GM12878 (cell line): ENCODE data around the gene ZNF782. TPM values are rescaled to one million over a fixed set of nuclear protein-coding genes. Genes with fewer than 3 reads are reported as not detected.

Source experiments
- BHLHE40 ChIP-seq, 2 experiments: fragments of 450-650 bp in 1 of 2; IDR thresholded peaks; 2 replicates each; pipeline ENCODE4 v1.6.1; 2011 to 2017; ENCODE audit warnings: low read depth in 2 of 2, borderline replicate concordance in 1 of 2, improper control_type of control experiment in 1 of 2, low read length in 1 of 2, mild to moderate bottlenecking in 1 of 2
- BRCA1 ChIP-seq: IDR thresholded peaks from 2 replicates; pipeline ENCODE4 v1.6.1; 2011; ENCODE audit warnings: low read depth, low read length, improper control_type of control experiment
- CEBPB ChIP-seq, 2 experiments: fragments of 150-350 bp in 1 of 2; IDR thresholded peaks; 2 replicates each; pipeline ENCODE4 v1.6.1; 2012 to 2014; ENCODE audit warnings: low read depth in 2 of 2, low read length in 2 of 2, borderline replicate concordance in 1 of 2, inconsistent platforms in 1 of 2
- CHD1 ChIP-seq: IDR thresholded peaks from 2 replicates; pipeline ENCODE4 v1.6.1; 2012; ENCODE audit warnings: low read depth, low read length, improper control_type of control experiment
- CREB1 ChIP-seq: IDR thresholded peaks from 2 replicates; pipeline ENCODE4 v1.6.1; 2012; ENCODE audit warnings: low read depth, mild to moderate bottlenecking, inconsistent platforms
- DPF2 ChIP-seq: fragments of 450-650 bp; IDR thresholded peaks from 2 replicates; pipeline ENCODE4 v1.6.1; 2017; ENCODE audit warnings: mild to moderate bottlenecking
- EP300 ChIP-seq, 2 experiments: fragments of 150-350 bp in 1 of 2; IDR thresholded peaks; 2 replicates each; pipeline ENCODE4 v1.6.1; 2011 to 2012; ENCODE audit warnings: low read depth in 2 of 2, low read length in 2 of 2, borderline replicate concordance in 1 of 2, improper control_type of control experiment in 1 of 2, inconsistent platforms in 1 of 2; ENCODE audit not compliant: control insufficient read depth in 1 of 2
- ESRRA ChIP-seq: IDR thresholded peaks from 2 replicates; pipeline ENCODE4 v1.6.1; 2012; ENCODE audit warnings: mild to moderate bottlenecking, low read length, improper control_type of control experiment
- EZH2 ChIP-seq: IDR thresholded peaks from 2 replicates; pipeline ENCODE4 v1.6.1; 2012; ENCODE audit warnings: low read depth, mild to moderate bottlenecking, control low read depth, inconsistent platforms, low read length, borderline replicate concordance; ENCODE audit not compliant: control insufficient read depth
- HDAC6 ChIP-seq: fragments of 200-600 bp; sonication (generic); IDR thresholded peaks from one replicate; pipeline ENCODE4 v1.8.0; 2017; ENCODE audit warnings: antibody characterized with exemption; ENCODE audit not compliant: unreplicated experiment
- IKZF1 ChIP-seq: fragments of 450-650 bp; conservative IDR thresholded peaks from 2 replicates; pipeline ENCODE4 v1.6.1; 2017; ENCODE audit warnings: antibody characterized with exemption, mild to moderate bottlenecking
- LARP7 ChIP-seq: fragments of 450-650 bp; IDR thresholded peaks from 2 replicates; pipeline ENCODE4 v1.6.1; 2017; ENCODE audit warnings: mild to moderate bottlenecking
- PML ChIP-seq: IDR thresholded peaks from 2 replicates; pipeline ENCODE4 v1.6.1; 2012; ENCODE audit warnings: low read length, inconsistent platforms
- POLR2AphosphoS2 ChIP-seq: IDR thresholded peaks from 2 replicates; pipeline ENCODE4 v1.6.1; 2011; ENCODE audit warnings: low read depth, mild to moderate bottlenecking, low read length, improper control_type of control experiment, moderate library complexity
- RB1 ChIP-seq: fragments of 450-650 bp; formaldehyde crosslinking; IDR thresholded peaks from 2 replicates; pipeline ENCODE4 v1.6.1; 2017; ENCODE audit warnings: mild to moderate bottlenecking, borderline replicate concordance
- SMARCA5 ChIP-seq: fragments of 450-650 bp; IDR thresholded peaks from 2 replicates; pipeline ENCODE4 v1.6.1; 2017; ENCODE audit warnings: mild to moderate bottlenecking
- SMC3 ChIP-seq: IDR thresholded peaks from 2 replicates; pipeline ENCODE4 v1.6.1; 2011; ENCODE audit warnings: low read length, improper control_type of control experiment, borderline replicate concordance
- STAT3 ChIP-seq: IDR thresholded peaks from 2 replicates; pipeline ENCODE4 v1.6.1; 2011; ENCODE audit warnings: low read depth, low read length, improper control_type of control experiment
- YBX1 ChIP-seq: fragments of 450-650 bp; IDR thresholded peaks from 2 replicates; pipeline ENCODE4 v1.6.1; 2016; ENCODE audit warnings: antibody characterized with exemption
- ZNF207 ChIP-seq: fragments of 450-650 bp; IDR thresholded peaks from 2 replicates; pipeline ENCODE4 v1.6.1; 2014; ENCODE audit warnings: antibody characterized with exemption, mild to moderate bottlenecking, borderline replicate concordance
- ZNF622 ChIP-seq: fragments of 450-650 bp; IDR thresholded peaks from 2 replicates; pipeline ENCODE4 v1.6.1; 2017; ENCODE audit warnings: mild to moderate bottlenecking, inconsistent platforms
- polyA plus RNA-seq, 11 experiments: library from polyadenylated mRNA; depleted of rRNA in 4 of 11; unstranded in 6 of 11; stranded (reverse) in 5 of 11; fragments of >200 nt; fragmentation: Nextera tagmentation in 4 of 11; fragmentation: Illumina TruSeq in 1 of 11; extraction: Ambion mirVana in 4 of 11; extraction: Trizol in 1 of 11; gene quantifications; 1 replicate in 1 of 11; 2 replicates in 10 of 11; pipeline versions ENCODE4 v1.2.1 to v1.2.3, GENCODE V29; 2011 to 2016; ENCODE audit warnings: inconsistent platforms in 2 of 11, missing spikeins in 2 of 11, low read depth in 1 of 11
- total RNA-seq, 4 experiments: library from RNA; depleted of rRNA in 3 of 4; stranded (reverse); fragments of >200 nt in 3 of 4; fragmentation: Illumina TruSeq in 1 of 4; extraction: Trizol in 1 of 4; gene quantifications; 2 replicates each; pipeline versions ENCODE4 v1.2.1 to v1.2.3, GENCODE V29; 2013 to 2021
- TF ChIP-seq, protein P1 (sequence below): IDR thresholded peaks from 2 replicates; pipeline ENCODE4 v1.6.1; 2011; ENCODE audit warnings: borderline replicate concordance, low read depth, mild to moderate bottlenecking, moderate library complexity, mixed read lengths, low read length; ENCODE audit not compliant: insufficient read depth; ENCODE audit errors: extremely low read length
- TF ChIP-seq, protein P2 (sequence below): fragments of 450-650 bp; IDR thresholded peaks from 2 replicates; pipeline ENCODE4 v1.6.1; 2016; ENCODE audit warnings: mild to moderate bottlenecking
- TF ChIP-seq, protein P3 (sequence below): IDR thresholded peaks from 2 replicates; pipeline ENCODE4 v1.6.1; 2011; ENCODE audit warnings: low read depth, mild to moderate bottlenecking, low read length, moderate library complexity, borderline replicate concordance; ENCODE audit errors: extremely low read depth
- TF ChIP-seq, protein P4 (sequence below): fragments of 450-650 bp; IDR thresholded peaks from 2 replicates; pipeline ENCODE4 v1.6.1; 2014; ENCODE audit warnings: mild to moderate bottlenecking
- TF ChIP-seq, protein P5 (sequence below): fragments of 450-650 bp; IDR thresholded peaks from 2 replicates; pipeline ENCODE4 v1.6.1; 2017; ENCODE audit warnings: mild to moderate bottlenecking, low read depth, inconsistent platforms; ENCODE audit not compliant: poor library complexity, severe bottlenecking

ZNF782 gene
- total and polyA plus RNA-seq, 10 of the 15 experiments (the other 5 are each of a cell fraction or from before 2014, with no cell fraction given) = 0.55 to 7.8 (median 4.5) TPM

DNA sequence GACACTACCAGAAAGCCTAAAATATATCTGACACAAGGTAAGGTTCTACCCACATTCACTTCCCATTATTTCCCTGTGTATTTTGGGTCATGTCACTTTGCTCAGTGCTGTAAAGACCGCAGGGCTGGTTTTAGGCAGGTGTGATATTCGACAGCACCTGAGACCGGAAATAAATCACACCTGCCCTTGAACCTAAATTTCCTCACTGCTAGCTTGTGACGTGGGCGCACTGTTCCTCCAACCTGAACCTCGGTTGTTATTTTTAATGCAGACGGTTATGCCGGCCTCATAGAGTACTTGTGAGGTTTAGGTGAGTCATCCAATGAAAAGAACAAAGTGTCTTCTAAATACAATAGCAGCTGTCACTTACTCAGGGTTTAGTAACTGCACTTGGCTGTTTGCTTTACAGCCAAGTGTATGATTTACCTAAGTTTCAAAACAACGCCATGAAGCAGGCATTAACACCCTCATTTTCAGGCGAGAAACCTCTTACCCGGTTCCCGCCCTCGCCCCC lies 20.7 kb upstream of the ZNF782 start (continued):
- TF ChIP-seq SMARCA5 (no peak), ESRRA (0 out of 2 replicates have a peak, but pooled peaks have one; percentile 46), CREB1 (peak; percentile 95), ZNF622 (no peak), ZNF207 (no peak), IKZF1 (peak; percentile 85), SMC3 (no peak; the same call in 1 of the 2 replicates), DPF2 (peak; percentile 73), BRCA1 (no peak), CHD1 (no peak), BHLHE40 (IDR thresholded peaks at IDR 0.05; ENCODE audit: borderline replicate concordance in 1 of 2, low read depth in 2 of 2, low read length in 1 of 2) (peak; percentile 66 to 67; a peak in 2 of 4 replicates), LARP7 (no peak), HDAC6 (no peak), EP300 (IDR thresholded peaks at IDR 0.05; ENCODE audit: borderline replicate concordance in 1 of 2, control insufficient read depth in 1 of 2, low read depth in 2 of 2, low read length in 2 of 2) (peak; percentile 73 to 87; a peak in 1 of 4 replicates), POLR2AphosphoS2 (no peak), PML (no peak), RB1 (no peak), STAT3 (no peak), CEBPB (IDR thresholded peaks at IDR 0.05; ENCODE audit: borderline replicate concordance in 1 of 2, low read depth in 2 of 2, low read length in 2 of 2) (no peak), YBX1 (no peak), EZH2 (no peak)
- TF ChIP-seq, protein P1, sequence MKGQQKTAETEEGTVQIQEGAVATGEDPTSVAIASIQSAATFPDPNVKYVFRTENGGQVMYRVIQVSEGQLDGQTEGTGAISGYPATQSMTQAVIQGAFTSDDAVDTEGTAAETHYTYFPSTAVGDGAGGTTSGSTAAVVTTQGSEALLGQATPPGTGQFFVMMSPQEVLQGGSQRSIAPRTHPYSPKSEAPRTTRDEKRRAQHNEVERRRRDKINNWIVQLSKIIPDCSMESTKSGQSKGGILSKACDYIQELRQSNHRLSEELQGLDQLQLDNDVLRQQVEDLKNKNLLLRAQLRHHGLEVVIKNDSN = no peak
- TF ChIP-seq, protein P2, sequence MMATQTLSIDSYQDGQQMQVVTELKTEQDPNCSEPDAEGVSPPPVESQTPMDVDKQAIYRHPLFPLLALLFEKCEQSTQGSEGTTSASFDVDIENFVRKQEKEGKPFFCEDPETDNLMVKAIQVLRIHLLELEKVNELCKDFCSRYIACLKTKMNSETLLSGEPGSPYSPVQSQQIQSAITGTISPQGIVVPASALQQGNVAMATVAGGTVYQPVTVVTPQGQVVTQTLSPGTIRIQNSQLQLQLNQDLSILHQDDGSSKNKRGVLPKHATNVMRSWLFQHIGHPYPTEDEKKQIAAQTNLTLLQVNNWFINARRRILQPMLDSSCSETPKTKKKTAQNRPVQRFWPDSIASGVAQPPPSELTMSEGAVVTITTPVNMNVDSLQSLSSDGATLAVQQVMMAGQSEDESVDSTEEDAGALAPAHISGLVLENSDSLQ = peak; percentile 89
- TF ChIP-seq, protein P3, sequence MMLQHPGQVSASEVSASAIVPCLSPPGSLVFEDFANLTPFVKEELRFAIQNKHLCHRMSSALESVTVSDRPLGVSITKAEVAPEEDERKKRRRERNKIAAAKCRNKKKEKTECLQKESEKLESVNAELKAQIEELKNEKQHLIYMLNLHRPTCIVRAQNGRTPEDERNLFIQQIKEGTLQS = no peak
- TF ChIP-seq, protein P4, sequence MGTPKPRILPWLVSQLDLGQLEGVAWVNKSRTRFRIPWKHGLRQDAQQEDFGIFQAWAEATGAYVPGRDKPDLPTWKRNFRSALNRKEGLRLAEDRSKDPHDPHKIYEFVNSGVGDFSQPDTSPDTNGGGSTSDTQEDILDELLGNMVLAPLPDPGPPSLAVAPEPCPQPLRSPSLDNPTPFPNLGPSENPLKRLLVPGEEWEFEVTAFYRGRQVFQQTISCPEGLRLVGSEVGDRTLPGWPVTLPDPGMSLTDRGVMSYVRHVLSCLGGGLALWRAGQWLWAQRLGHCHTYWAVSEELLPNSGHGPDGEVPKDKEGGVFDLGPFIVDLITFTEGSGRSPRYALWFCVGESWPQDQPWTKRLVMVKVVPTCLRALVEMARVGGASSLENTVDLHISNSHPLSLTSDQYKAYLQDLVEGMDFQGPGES = no peak
- TF ChIP-seq, protein P5, sequence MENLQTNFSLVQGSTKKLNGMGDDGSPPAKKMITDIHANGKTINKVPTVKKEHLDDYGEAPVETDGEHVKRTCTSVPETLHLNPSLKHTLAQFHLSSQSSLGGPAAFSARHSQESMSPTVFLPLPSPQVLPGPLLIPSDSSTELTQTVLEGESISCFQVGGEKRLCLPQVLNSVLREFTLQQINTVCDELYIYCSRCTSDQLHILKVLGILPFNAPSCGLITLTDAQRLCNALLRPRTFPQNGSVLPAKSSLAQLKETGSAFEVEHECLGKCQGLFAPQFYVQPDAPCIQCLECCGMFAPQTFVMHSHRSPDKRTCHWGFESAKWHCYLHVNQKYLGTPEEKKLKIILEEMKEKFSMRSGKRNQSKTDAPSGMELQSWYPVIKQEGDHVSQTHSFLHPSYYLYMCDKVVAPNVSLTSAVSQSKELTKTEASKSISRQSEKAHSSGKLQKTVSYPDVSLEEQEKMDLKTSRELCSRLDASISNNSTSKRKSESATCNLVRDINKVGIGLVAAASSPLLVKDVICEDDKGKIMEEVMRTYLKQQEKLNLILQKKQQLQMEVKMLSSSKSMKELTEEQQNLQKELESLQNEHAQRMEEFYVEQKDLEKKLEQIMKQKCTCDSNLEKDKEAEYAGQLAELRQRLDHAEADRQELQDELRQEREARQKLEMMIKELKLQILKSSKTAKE = peak; percentile 80
